HG02970 (cell line): Measurements from ENCODE around the gene ADAMTS8.

Experiments
- ATAC-seq: cut with Tn5 transposase; IDR thresholded peaks from one replicate; pipeline ENCODE4 v1.9.1; 2021; ENCODE audit warnings: mild to moderate bottlenecking, moderate library complexity, moderate number of reproducible peaks; ENCODE audit not compliant: unreplicated experiment, low FRiP score

Gene ADAMTS8

DNA sequence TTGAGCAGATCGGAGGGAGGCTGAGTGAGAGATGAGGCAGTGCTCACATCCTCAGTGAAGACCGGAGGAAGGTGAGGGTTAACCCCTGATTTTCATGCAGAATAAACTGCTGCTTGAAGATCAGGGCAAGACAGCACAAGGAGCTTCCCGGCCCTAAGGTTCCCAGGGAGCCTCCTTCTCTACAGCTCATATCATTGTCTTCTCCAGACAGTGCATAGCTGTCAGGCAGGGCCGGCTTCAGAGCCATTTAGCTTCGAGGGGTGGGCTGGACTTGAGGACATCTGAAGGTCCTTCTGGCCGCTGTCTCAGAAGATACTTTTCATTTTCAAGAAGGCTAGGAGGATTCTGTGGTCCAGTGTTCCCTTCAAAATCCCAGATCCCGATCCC, 7.2 kb downstream of the ADAMTS8 start:
- ATAC-seq: no peak

DNA sequence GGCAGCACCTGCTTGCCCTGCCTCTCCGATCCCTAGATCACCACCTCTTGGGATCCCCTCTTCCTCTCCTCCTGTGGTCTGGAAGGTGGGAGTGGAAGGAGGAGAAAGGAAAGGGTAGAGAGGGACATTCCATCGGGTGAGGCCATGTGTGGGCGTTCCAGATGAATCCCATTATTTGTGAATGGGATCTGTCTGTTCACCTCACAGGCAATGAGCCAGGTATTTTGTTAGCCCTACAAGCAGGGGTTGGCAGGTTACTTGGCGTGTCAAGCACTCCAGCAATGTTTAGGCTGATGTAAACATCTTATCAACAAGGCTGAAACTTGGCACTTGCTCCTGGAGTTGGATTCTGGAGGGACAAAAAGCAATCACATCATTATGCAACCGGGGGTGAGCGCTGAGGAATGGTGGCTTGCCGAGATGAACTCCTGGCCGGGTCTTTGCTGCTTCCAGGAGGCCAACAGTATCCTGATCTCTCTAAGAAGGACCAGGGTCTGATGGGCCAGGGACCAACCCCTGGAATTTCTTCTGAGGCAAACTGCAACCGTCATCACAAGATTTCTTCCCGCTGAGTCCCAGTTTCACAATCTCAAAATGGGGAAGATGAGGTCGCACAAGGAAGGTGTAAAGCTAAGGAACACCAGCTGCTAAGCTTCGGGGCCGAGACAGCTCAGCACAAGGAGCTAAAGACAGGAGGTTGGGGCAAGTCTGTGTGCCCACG, 7.8 kb downstream of the ADAMTS8 start:
- no peak for ATAC-seq

DNA sequence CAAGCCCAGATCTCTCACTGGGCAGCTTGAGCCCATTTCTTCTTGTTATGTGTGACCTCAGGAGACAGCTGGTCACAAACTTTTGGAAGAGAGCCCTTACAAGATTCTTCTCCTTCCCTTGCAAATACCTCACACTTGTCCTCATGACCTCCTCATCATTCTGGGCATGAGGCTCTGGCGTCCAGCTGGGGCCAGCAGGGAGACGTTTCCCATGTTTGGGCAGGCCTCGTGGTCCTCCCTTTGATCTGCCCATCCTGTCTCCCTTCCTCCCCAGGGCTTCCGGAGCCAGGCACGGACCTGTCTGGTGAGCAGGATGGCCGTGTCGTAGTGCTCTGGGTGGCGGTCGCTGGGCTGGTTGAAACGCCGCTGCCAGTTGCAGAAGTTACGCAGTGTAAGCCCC, 9.7 kb downstream of the ADAMTS8 start:
- ATAC-seq: no peak

DNA sequence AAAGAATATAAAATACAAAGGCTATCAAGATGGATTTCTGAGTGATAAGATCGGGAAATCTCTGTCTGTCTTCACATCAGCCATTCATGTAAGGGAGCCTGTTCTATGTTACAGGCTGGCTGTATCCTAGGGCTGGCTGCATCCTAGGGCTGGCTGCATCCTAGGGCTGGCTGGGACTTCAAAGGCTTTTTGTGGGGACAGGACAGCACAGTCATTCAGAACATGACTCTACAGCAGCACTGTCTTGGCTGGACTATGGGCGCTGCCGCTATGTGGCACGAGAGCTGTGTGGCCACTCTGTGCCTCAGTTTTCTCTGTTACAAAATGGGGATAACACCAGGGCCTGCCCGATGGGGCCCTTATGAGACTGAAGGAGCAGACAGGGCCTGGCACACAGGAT, 10.2 kb downstream of the ADAMTS8 start:
- no peak for ATAC-seq

DNA sequence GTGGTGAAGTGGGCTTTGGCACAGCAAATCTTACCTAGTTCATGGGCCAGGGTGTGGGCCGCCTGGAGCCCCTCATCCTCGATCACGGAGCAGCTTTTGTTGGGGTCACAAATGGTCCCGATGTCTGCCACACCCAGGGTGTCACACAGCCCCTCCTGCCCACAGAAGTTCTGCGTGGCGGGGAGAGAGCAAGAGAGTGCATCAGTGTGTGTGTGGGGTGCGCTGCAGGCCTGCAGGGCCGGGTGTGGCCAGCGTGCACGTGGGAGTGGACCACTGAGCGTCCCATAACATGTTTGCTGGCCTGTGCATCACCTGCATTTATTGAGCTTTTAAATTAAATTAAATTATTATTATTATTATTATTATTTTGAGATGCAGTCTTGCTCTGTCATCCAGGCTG, 11.5 kb downstream of the ADAMTS8 start:
- no peak for ATAC-seq

DNA sequence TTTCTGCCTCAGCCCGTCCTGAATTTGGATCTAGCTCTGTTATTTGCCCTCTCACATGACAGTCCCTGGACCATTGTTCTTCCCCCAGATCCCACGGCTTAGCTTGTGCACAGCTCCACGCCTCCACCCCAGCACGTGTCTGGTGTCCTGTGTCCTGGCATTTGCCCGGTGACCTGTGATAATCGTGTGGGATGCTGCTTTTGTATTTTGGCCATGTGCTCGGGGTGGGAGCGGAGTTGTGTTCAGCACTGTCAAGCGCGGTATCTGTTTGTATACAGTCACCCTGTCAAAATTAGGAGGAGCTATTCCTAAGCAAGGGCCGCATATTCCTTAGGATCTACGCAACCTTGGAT, 11.9 kb downstream of the ADAMTS8 start:
- no peak for ATAC-seq

DNA sequence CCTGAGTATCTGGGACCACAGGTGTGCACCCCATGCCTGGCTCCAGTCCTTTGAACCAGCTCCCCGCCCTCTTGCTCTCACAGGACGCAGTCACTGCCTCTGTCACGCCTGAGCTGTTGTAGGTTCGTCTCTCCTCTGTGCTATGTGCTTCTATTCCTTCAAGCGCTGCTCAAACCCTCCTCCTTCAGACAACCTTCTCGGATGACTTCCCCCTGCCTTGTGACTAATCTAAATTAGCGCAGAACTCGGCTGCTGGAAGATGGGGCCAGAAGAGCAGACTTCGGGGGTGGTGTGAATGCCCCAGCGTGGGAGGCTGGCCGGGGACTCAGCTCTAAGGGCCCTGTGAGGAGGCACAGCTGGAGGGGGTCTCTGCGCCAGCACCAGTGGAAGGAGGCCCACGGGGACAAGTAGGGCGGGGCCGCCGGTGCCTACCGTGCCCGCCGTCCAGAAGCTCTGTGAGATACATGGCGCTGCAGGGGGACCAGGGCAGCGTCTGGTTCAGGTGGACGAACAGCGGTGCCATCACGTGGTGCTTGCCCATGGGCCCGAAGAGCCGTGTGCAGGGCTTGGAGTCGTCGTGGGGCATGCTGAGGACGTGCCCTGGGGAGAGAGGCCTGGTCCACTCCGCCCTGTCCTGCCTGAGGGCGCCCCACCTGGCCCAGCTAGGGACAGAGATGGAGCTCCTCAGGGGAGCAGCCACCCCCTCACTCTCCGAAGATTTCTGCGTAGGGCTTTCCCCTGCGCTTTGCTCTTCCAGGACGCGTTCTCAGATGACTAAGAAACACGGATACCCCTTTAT, 12.5 kb downstream of the ADAMTS8 start:
- ATAC-seq: no peak

DNA sequence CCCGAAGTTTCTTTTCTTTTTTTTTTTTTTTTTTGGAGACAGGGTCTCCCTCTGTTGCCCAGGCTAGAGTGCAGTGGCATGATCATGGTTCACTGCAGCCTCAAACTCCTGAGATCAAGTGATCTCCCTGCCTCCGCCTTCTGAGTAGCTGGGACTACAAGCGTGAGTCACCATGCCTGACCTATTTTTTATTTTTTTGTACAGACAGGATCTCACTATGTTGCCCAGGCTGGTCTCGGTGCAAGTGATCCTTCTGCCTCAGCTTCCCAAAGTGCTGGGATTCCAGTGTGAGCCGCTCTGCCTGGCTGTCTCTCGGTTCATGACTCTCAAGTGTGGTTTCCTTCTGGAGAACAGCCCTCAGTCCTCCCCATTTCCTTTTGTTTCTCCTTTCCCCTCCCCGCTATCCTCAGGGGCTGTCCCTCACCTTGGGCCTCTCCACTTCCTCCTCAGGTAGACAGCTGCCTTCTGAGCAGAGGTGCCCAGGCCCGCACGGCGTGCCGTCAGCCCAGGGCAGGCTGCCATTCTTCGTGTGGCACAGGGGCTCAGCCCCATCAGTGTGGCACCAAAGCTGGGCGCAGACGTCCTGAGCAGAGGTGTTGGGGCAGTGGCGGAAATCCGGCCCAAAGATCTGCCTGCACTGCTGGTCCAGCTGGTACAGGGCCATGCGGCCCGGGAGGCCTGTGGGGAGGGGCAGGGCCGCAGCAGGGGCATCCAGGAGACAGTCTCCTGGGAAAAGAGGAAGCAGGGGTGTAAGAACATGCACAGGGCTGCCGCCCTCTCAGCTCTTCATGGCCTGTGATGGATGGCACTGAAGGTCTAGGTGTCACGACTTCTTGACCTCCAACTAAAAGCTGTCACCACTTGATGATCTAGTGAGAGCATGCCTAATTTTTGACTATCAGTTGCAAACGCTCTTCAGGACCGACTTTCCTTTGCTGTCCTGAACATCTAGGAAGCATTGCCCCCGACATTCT, 14.0 kb downstream of the ADAMTS8 start:
- no peak for ATAC-seq

DNA sequence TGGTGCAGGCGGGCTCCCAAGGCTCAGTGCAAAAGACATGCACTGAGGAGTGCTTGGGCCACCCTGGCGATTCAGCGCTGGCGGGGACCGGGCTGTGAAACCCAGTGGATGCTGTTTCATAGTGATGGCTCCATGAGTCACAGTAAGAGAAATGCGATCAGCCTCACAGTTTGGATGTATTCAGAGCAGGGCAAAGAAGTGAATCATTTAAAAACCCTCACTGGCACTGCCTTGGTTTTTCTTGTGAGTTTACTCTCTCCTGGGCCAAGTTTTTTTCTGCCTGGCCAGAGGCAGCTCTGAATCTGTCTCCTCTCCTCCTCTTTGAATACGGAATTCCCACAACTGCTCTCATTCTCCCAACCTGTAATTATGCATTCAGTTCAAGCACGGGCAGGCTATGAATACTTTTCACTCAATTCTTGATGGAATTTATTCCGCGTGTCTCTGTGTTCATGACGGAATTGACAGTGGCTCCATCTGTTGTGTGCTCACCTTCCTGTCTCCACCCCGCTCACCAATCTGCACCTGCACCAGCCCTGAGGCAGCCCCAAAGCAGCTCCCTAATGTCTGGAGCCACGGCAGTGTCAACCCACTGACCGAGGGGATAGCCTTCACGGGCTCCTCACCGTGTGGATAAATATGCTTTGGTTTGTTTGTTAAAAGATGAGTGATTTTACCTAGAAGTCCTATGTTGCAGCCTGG, 14.9 kb downstream of the ADAMTS8 start:
- no peak for ATAC-seq

DNA sequence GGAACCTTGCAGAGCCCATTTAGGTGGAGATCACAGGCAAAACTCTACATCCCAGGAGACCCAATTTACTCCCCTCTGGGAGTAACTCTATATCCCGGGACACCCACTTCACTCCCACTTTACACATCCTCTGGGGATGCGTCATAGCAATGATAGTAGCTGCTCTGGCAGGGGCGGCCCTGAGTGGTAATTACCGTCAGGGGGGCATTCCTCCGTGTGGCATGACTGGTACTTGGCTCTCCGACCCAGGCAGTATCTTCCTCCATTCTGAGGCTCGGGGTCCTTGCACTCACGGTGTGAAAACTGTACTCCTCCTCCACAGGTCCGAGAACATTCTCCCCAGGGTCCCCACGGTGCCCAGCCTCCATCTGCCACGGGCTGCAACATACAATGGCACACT, 17.2 kb downstream of the ADAMTS8 start:
- ATAC-seq: no peak

DNA sequence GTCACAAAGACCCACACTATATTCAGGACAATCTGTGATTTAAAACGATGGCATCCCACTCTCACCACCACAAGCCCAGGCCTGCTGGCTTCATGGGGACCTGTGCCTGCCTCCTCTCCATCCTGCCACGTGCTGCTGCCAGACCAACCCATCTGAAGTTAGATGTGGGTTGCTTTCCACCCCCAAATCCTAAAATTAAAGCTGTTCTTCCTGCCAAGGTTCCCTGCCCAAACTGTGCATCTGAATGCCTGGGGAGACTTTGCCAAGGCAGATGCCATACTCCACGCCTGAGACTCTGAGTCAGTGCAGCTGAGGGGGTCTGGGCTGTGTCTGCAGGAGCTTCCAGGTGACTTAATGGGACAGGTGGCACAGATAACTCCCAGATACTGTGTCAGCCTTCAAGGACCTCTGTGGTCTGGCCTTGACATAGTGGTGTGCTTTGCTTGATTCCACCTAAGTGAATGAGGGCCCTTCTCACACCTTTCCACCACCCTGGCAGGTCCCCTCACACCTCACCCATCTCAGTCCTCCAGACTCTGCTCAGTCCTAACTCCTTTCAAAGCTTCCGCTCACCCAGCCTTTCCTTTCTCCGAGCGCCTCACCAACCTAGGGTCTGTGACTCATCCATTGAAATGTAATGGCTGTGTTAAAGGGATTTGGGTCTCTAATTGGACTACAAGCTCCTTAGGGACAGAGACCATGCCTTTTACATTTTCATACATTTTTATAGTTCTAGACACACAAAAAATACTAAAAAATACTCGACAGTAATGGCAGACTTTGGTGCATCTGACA, 18.6 kb downstream of the ADAMTS8 start:
- ATAC-seq: no peak

DNA sequence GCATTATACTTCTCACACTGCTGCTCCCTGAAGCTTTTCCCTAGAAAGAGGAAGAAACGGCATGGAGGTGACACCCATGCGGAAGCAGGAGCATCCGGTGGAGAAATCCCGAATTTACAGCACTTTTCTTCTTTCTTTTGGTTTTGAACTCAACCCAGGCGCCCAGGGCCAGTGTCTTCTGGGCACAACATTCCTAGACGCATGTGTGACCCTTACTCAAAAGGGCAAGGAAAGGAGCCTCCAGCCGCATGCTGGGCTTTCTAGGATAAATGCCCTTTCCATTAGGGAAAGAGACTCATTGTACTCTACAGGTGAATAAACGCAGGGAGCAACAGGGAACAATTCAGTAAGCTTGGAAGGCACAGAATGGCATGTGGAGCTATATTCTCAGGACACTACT, 19.5 kb downstream of the ADAMTS8 start:
- ATAC-seq: no peak

DNA sequence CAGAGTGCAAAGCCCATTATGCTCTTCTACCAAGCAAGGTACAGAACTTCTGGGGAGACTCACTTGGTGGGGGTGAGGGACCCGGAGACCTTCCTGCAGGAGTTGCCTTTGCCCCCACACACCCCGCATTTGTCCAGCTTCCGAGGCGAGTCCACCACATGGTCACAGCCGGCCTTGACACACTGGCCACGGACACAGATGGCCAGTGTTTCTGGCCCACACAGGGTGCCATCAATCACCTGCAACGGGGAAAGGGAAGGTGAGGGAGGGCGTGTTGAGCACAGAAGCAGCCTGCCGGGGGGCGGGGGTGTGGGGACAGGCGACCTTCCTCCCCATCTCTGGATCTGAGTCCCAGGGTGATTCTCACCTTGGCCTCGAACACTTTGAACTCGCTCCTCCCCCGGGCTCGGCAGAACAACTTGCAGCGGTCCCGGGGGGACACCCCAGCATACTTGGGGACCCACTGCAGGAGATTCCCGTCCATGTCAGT, 20.0 kb downstream of the ADAMTS8 start:
- no peak for ATAC-seq

DNA sequence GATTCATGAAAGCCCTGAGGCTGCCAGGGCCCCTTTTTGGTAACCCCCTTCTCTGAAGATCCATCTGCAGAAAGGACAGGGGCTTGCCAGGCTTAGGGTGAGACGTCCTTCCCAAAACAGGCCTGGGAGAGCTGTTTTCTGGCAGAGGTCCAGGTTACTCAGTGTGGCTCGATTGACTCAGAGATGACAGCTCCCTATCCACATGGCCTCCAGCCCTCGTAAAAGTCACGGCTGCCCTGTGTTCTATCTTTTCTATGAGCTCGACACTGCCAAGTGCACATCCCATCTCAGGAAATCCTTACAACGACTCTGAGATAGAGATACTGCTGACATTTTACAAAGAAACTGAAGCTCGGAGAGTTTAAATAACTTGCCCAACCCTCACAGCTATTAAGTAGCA, 20.4 kb downstream of the ADAMTS8 start:
- ATAC-seq: no peak

DNA sequence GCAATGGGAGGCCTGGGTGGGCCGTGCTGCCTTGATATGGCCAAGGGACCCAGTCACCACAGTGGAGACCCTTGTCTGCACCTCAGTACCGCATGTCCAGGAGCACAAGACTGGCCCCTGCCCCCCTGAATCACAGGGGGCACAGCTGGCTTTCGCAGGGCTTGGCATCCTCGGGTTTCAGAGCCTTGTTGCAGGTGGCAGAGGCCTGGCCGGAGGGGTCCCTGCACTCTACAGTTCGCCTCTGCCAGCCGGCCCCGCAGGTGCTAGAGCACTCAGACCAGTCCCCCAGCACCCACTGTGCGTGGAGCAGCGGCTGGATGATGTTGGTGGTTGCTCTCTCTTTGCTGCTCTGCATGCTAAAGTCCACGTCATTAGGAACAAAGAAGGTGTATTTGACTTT, 23.0 kb downstream of the ADAMTS8 start:
- ATAC-seq: no peak

DNA sequence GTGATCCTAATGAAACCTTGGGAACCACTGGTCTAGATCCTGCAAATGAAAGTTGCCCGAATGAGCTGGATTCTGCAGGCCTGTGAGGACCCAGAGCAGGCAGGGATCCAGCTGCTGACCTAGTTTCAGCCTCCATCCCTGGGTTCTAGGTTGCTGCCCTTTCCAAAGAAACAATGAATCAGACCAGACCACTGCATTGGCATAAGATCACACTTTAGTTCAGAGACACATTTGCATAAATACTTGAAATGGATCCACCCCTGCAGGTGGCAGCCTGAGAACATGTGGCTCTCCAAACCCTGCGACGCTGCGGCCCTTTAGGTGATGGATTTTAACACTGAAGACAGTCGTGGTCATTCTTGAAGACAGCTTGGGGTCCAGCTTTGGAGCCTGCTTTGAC, 23.7 kb downstream of the ADAMTS8 start:
- ATAC-seq: no peak

DNA sequence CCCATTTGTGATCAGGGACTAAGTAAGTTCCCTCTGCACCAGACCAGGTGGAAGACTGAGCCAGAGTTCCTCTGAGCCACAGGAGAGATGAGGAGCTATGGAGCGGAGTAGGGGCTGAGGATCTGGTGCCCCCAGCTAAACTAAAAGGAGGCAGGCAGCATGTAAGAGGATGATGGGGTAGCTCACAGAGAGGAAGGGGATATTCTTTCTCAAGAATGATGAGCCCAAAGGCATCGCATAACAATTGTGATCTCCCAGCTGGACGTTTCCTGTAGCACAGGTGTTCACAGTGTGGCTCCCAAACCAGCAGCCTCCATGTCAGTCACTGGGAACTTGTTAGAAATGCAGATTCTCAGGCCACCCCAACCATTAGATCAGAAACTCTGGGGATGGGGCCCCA, 24.4 kb downstream of the ADAMTS8 start:
- ATAC-seq: no peak

DNA sequence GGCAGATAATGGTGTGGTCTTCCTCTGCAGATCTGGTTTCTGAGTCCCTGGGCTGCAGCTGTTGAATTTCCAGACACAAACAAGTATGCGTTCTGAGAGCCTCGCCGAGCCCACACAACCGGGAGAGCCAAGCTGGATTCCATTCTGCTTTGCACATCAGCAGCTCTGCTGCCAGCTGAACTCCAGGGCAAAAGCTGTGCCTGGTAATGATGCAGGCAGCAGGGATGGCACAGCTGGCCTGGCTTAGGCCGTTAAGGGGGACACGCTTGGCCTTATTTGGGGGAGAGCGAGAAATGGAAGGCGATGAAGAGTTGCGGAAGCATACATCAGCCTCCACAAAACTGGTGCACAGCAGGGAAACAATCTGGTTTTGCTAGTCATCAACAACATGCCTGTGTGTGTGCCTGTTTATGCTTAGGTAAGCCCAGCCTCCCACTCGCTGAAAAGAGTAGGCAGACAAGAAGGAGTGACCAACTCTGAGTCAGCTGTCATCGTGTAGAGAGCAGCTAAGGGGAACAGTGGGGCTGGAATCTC, 25.1 kb downstream of the ADAMTS8 start:
- no peak for ATAC-seq

DNA sequence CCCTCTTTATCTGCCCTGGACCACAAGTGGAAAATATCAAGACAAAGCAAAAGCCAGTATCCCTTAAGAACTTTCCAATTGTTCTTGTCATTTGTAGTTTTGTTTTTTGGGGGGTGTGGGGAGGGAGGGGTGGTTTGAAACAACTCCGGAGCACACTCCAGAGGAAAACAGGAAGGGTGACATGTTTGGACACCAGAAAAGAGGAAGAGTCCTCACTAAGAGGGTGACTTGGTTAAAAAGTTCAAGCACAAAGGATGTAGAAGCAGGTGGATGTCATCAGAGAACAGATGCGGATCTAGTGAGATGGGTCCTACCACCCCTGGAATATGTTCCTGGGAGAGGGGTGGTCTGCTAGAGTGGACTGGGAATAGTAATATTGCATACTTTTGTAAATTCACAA, 25.8 kb downstream of the ADAMTS8 start:
- no peak for ATAC-seq
